Subcutaneous abdominal adipose tissue (tissue), 5 donors: ENCODE data around the gene PDF.
"Not testable (repeated sequence)": the region's sequence is repeated elsewhere in the genome, so short reads cannot be mapped to it uniquely, and the experiment has no call there.

ENCODE experiments used
- H3K27ac ChIP-seq: one replicate; pipeline ENCODE4 v1.7.0; 2013; ENCODE audit warnings: low read depth, mild to moderate bottlenecking, inconsistent platforms, low read length, moderate library complexity
- H3K27me3 ChIP-seq, 5 donors: one replicate each; pipeline ENCODE4 v1.7.0; 2013; ENCODE audit warnings: low read length in 5 of 5, inconsistent platforms in 1 of 5; ENCODE audit not compliant: control insufficient read depth in 5 of 5, insufficient read depth in 4 of 5
- H3K36me3 ChIP-seq, 5 donors: one replicate each; pipeline ENCODE4 v1.7.0; 2013; ENCODE audit warnings: low read length in 5 of 5; ENCODE audit not compliant: control insufficient read depth in 5 of 5, insufficient read depth in 5 of 5
- H3K4me1 ChIP-seq, 5 donors: one replicate each; pipeline ENCODE4 v1.7.0; 2013; ENCODE audit warnings: low read length in 5 of 5, mild to moderate bottlenecking in 3 of 5, moderate library complexity in 1 of 5; ENCODE audit not compliant: control insufficient read depth in 5 of 5, insufficient read depth in 5 of 5
- H3K4me3 ChIP-seq, 5 donors: one replicate each; pipeline ENCODE4 v1.7.0; 2013; ENCODE audit warnings: low read length in 5 of 5, low read depth in 1 of 5
- H3K9ac ChIP-seq, 5 donors: one replicate each; pipeline ENCODE4 v1.7.0; 2013; ENCODE audit warnings: low read length in 5 of 5, mild to moderate bottlenecking in 4 of 5, moderate library complexity in 3 of 5
- H3K9me3 ChIP-seq, 5 donors: one replicate each; pipeline ENCODE4 v1.7.0; 2013; ENCODE audit warnings: low read length in 5 of 5; ENCODE audit not compliant: control insufficient read depth in 5 of 5
- donor health status: healthy.
- donor health status: healthy.
- donor health status: healthy.
- donor health status: healthy.
- donor health status: healthy.

PDF gene

GRCh38 chr16:69309316-69309715, 21.1 kb downstream of the PDF start:
- Histone ChIP-seq H3K9me3 (no peaks in the 10 kb centered on the region), H3K36me3 (peaks cover 0 to 18% (median 2%) of the 10 kb centered on the region in 5 donors), H3K27me3 (no peaks in the 10 kb centered on the region), H3K4me1 (peaks cover 3 to 14% (median 13%) of the 10 kb centered on the region in 5 donors), H3K27ac (no peak overlapping the region), H3K4me3 (no peak overlapping the region), H3K9ac (no peak overlapping the region)

GRCh38 chr16:69307856-69308255, 22.5 kb downstream of the PDF start:
- no peak overlapping the region for H3K9ac ChIP-seq
- no peak overlapping the region for H3K4me3 ChIP-seq
- no peak overlapping the region for H3K27ac ChIP-seq
- H3K27me3 ChIP-seq = no peaks in the 10 kb centered on the region
- H3K9me3 ChIP-seq = no peaks in the 10 kb centered on the region
- H3K36me3 ChIP-seq = peaks cover 0 to 19% (median 0%) of the 10 kb centered on the region in 5 donors
- H3K4me1 ChIP-seq = peaks cover 3 to 14% (median 13%) of the 10 kb centered on the region in 5 donors

GRCh38 chr16:69307091-69307490, 23.3 kb downstream of the PDF start:
- no peak overlapping the region for H3K9ac ChIP-seq
- H3K9me3 ChIP-seq = no peaks in the 10 kb centered on the region
- H3K27ac ChIP-seq = no peak overlapping the region
- peaks cover under 1 to 10% (median 10%) of the 10 kb centered on the region in 5 donors for H3K4me1 ChIP-seq
- H3K4me3 ChIP-seq = no peak overlapping the region
- no peaks in the 10 kb centered on the region for H3K27me3 ChIP-seq
- peaks cover 0 to 23% (median 3%) of the 10 kb centered on the region in 5 donors for H3K36me3 ChIP-seq

GRCh38 chr16:69306031-69306430, 24.4 kb downstream of the PDF start:
- H3K27me3 ChIP-seq = no peaks in the 10 kb centered on the region
- H3K4me1 ChIP-seq = peaks cover 0 to 13% (median 5%) of the 10 kb centered on the region in 5 donors
- H3K9ac ChIP-seq = peak overlapping the region in 1 of 5 donors; percentile 10
- no peak overlapping the region for H3K4me3 ChIP-seq
- no peaks in the 10 kb centered on the region for H3K9me3 ChIP-seq
- H3K27ac ChIP-seq = no peak overlapping the region
- peaks cover 9 to 33% (median 13%) of the 10 kb centered on the region in 5 donors for H3K36me3 ChIP-seq

- no peak overlapping the region for H3K4me3 ChIP-seq
- peaks cover 19 to 47% (median 23%) of the 10 kb centered on the region in 5 donors for H3K36me3 ChIP-seq
- no peak overlapping the region for H3K27ac ChIP-seq
- no peaks in the 10 kb centered on the region for H3K27me3 ChIP-seq
- H3K9me3 ChIP-seq = no peaks in the 10 kb centered on the region
- H3K9ac ChIP-seq = no peak overlapping the region
- H3K4me1 ChIP-seq = peaks cover 0 to 7% (median 0%) of the 10 kb centered on the region in 5 donors
Measured at GRCh38 chr16:69302301-69302700, 28.1 kb downstream of the PDF start.

GRCh38 chr16:69301861-69302260, 28.5 kb downstream of the PDF start:
- no peak overlapping the region for H3K27ac ChIP-seq
- H3K4me1 ChIP-seq = peaks cover 0 to 7% (median 0%) of the 10 kb centered on the region in 5 donors
- no peak overlapping the region for H3K9ac ChIP-seq
- peaks cover 19 to 47% (median 23%) of the 10 kb centered on the region in 5 donors for H3K36me3 ChIP-seq
- H3K27me3 ChIP-seq = no peaks in the 10 kb centered on the region
- H3K9me3 ChIP-seq = no peaks in the 10 kb centered on the region
- H3K4me3 ChIP-seq = no peak overlapping the region

GRCh38 chr16:69301187-69301586, 29.2 kb downstream of the PDF start:
- Histone ChIP-seq H3K4me1 (peaks cover 0 to 7% (median 0%) of the 10 kb centered on the region in 5 donors), H3K36me3 (peaks cover 18 to 47% (median 23%) of the 10 kb centered on the region in 5 donors), H3K4me3 (no peak overlapping the region), H3K27ac (no peak overlapping the region), H3K9me3 (no peaks in the 10 kb centered on the region), H3K9ac (no peak overlapping the region), H3K27me3 (no peaks in the 10 kb centered on the region)

- no peak overlapping the region for H3K27ac ChIP-seq
Measured at GRCh38 chr16:69298261-69298660, 32.1 kb downstream of the PDF start.

GRCh38 chr16:69296771-69297170, 33.6 kb downstream of the PDF start:
- H3K27ac ChIP-seq, H3K27me3 ChIP-seq, H3K4me1 ChIP-seq, H3K9me3 ChIP-seq, H3K9ac ChIP-seq, H3K4me3 ChIP-seq: not testable (repeated sequence)
- peaks cover 8 to 24% (median 21%) of the 10 kb centered on the region in 5 donors for H3K36me3 ChIP-seq

More at GRCh38 chr16:69298261-69298660, 32.1 kb downstream of the PDF start:
- Histone ChIP-seq H3K9me3 (no peaks in the 10 kb centered on the region), H3K4me1 (peaks cover 0 to 7% (median 0%) of the 10 kb centered on the region in 5 donors), H3K4me3 (no peak overlapping the region), H3K27me3 (no peaks in the 10 kb centered on the region), H3K36me3 (peaks cover 8 to 33% (median 23%) of the 10 kb centered on the region in 5 donors), H3K9ac (no peak overlapping the region)

GRCh38 chr16:69294051-69294450, 36.3 kb downstream of the PDF start:
- H3K27me3 ChIP-seq = no peaks in the 10 kb centered on the region
- peaks cover 0 to 8% (median 0%) of the 10 kb centered on the region in 5 donors for H3K36me3 ChIP-seq
- H3K9ac ChIP-seq = no peak overlapping the region
- H3K27ac ChIP-seq = no peak overlapping the region
- no peaks in the 10 kb centered on the region for H3K4me1 ChIP-seq
- no peaks in the 10 kb centered on the region for H3K9me3 ChIP-seq
- no peak overlapping the region for H3K4me3 ChIP-seq
